AG04450 (cell line): Measurements from ENCODE around the gene ZNF746. TPM values are rescaled to one million over a fixed set of nuclear protein-coding genes. Genes with fewer than 3 reads are reported as not detected.

ENCODE experiments used
- CTCF ChIA-PET: fragments of 300-600, 350-600 bp; formaldehyde crosslinking; extraction: SDS; loops from one replicate; lab custom pipeline; 2022; ENCODE audit warnings: antibody characterized with exemption, inconsistent platforms; lab: Charles Lee
- POLR2A ChIA-PET: fragments of 350-600 bp; formaldehyde crosslinking; extraction: SDS; loops from one replicate; lab custom pipeline; 2021; ENCODE audit warnings: antibody characterized with exemption, inconsistent platforms; lab: Yijun Ruan, JAX
- DNase-seq: peaks from one replicate; pipeline ENCODE4 v3.0.0-alpha.2; 2011; ENCODE audit warnings: low read depth, low spot score
- H3K27ac ChIP-seq: one replicate; pipeline ENCODE4 v1.5.1; 2012; ENCODE audit warnings: low read depth, low read length, control low read depth
- H3K27me3 ChIP-seq: one replicate; pipeline ENCODE4 v1.6.0; 2012; ENCODE audit warnings: low read length; ENCODE audit not compliant: control insufficient read depth, insufficient read depth
- H3K4me3 ChIP-seq: 2 replicates; pipeline ENCODE4 v1.5.1; 2011; ENCODE audit warnings: mild to moderate bottlenecking, low read depth, low read length, control low read depth
- H3K9me3 ChIP-seq: 2 replicates; pipeline ENCODE4 v1.5.1; 2012; ENCODE audit warnings: low read length; ENCODE audit not compliant: control insufficient read depth, insufficient read depth
- polyA plus RNA-seq: library from polyadenylated mRNA; depleted of rRNA; stranded (reverse); fragments of >200 nt; gene quantifications from 2 replicates; pipeline ENCODE4 v1.2.3, GENCODE V29; 2011
- TF ChIP-seq, protein P1 (sequence below): IDR thresholded peaks from 2 replicates; pipeline ENCODE4 v1.5.1; 2011; ENCODE audit warnings: low read depth, low read length, control low read depth, inconsistent platforms

The ZNF746 gene
- polyA plus RNA-seq, 1 experiment, result 4.6 TPM

GRCh38 chr7:149477494-149478443 is 19.8 kb downstream of the ZNF746 start:
- Histone ChIP-seq H3K4me3 (no peak overlapping the region), H3K27ac (no peak overlapping the region), H3K27me3 (no peaks in the 10 kb centered on the region), H3K9me3 (no peaks in the 10 kb centered on the region; the same call in 1 of the 2 replicates)
- ChIA-PET CTCF (no interaction called here), POLR2A (no interaction called here)
- TF ChIP-seq, protein P1, sequence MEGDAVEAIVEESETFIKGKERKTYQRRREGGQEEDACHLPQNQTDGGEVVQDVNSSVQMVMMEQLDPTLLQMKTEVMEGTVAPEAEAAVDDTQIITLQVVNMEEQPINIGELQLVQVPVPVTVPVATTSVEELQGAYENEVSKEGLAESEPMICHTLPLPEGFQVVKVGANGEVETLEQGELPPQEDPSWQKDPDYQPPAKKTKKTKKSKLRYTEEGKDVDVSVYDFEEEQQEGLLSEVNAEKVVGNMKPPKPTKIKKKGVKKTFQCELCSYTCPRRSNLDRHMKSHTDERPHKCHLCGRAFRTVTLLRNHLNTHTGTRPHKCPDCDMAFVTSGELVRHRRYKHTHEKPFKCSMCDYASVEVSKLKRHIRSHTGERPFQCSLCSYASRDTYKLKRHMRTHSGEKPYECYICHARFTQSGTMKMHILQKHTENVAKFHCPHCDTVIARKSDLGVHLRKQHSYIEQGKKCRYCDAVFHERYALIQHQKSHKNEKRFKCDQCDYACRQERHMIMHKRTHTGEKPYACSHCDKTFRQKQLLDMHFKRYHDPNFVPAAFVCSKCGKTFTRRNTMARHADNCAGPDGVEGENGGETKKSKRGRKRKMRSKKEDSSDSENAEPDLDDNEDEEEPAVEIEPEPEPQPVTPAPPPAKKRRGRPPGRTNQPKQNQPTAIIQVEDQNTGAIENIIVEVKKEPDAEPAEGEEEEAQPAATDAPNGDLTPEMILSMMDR, result no peak
- DNase-seq, result no peak

GRCh38 chr7:149476791-149477190 is 20.8 kb downstream of the ZNF746 start:
- TF ChIP-seq, protein P1, result no peak
- Histone ChIP-seq H3K9me3 (no peaks in the 10 kb centered on the region; the same call in 1 of the 2 replicates), H3K4me3 (no peak overlapping the region), H3K27me3 (no peaks in the 10 kb centered on the region), H3K27ac (no peak overlapping the region)
- ChIA-PET POLR2A (interaction anchor here (0.6 to 1.0 kb wide), 2 partner anchors 19 to 188 kb away, joined by 6 to 8 read pairs; no protein-coding TSS in a partner anchor), CTCF (interaction anchor here (0.7 kb wide), 1 partner anchor 1896 kb away, joined by 3 read pairs; no protein-coding TSS in a partner anchor)
- no peak for DNase-seq

DNA sequence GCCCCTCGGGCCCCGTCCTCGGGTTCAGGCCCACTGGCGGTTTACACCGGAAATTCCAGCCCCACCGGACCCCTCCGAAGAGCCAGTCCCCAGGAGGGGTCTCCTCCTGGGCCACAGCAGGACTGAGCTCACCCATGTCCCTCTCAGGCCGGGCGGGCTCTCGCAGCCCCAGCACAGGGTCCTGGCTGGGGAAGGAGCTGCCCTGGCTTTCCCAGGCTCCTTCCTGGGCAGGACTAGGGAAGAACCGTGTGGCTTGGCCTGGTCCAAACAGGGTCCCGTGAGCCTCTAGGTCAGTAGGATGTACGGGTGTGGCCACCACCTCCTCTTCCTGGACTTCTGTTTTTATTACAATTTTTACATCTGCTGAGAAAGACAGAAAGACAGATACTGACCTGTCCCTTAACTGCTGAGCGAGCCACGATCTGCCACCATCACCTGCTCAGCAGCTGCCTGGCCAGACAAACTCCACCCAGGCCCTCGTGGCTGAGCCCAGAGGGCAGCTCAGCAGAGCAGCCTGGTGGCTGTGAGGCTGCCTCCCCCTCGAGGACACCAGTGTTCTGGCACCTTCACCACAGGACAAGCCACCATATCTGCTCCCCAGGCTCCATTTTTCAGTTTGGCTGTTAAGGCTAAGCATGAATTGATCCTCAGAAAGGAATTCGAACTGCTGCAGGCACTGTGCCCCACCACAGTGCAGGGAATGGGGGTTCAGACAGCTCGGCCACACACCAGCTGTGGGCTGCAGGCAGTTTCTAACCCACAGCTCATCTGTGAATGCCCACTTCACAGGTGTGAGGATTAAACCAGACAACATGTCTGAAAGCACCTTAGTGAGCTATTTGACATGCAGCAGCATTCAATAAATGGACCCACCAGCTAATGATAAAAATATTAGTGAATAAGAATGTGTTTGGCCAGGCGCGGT is 22.2 kb downstream of the ZNF746 start:
- H3K27ac ChIP-seq, result no peak overlapping the region
- no peak overlapping the region for H3K4me3 ChIP-seq
- ChIA-PET CTCF (interaction anchor here (0.9 kb wide), 1 partner anchor 14 kb away, joined by 3 read pairs; the partner anchor contains the start of gene ZNF777), POLR2A (interaction anchor here (0.9 to 1.0 kb wide), 2 partner anchors 15 to 21 kb away, joined by 3 to 8 read pairs; no protein-coding TSS in a partner anchor)
- TF ChIP-seq, protein P1, result no peak
- no peaks in the 10 kb centered on the region for H3K27me3 ChIP-seq
- DNase-seq, result no peak
- peaks cover 4% of the 10 kb centered on the region for H3K9me3 ChIP-seq

DNA sequence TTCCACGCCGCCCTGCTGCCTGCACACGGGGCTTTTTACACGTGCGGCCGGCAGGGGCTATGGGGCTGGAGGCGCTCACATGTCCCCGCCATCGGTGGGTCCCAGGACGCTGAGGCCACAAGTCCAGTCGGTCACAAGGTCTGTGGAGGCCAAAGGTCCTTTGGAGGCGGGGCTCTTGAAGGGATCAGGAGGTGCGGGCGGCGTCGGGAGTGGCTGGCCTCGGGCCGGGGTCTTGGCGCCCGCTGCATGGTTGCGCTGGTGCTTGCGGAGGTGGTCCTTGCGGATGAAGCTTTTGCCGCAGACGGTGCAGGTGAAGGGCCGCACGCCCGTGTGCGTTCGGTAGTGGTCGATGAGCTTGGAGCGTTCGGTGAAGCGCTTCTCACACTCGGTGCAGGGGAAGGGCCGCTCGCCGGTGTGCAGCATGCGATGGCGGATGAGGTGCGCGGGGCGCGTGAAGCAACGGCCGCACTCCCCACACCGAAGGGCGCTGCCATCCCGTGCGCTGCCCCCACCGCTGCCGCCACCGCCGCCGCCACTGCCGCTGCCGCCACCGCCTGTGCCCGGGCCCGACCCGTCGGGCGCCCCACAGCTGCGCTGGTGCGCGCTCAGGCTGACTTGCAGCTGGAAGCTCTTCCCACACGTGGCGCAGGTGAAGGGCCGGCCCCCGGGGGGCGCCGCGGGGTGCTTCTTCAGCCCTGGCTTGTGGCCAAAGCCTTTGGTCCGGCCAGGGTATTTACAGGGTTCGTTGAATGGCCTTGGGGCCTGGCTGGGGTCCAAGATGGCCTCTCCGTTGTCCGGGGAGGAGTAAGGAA is 23.1 kb downstream of the ZNF746 start:
- Histone ChIP-seq H3K27me3 (no peaks in the 10 kb centered on the region), H3K27ac (no peak overlapping the region), H3K4me3 (no peak overlapping the region), H3K9me3 (peaks cover 4% of the 10 kb centered on the region)
- TF ChIP-seq, protein P1, result no peak
- CTCF ChIA-PET, result interaction anchor here (0.9 kb wide), 1 partner anchor 13 kb away, joined by 3 read pairs; the partner anchor contains the start of gene ZNF777
- DNase-seq, result no peak
- POLR2A ChIA-PET, result interaction anchor here (0.9 kb wide), 1 partner anchor 14 kb away, joined by 3 read pairs; no protein-coding TSS in a partner anchor
